HG03064 (cell line): ENCODE measurements around the gene PPP1R12C.

ENCODE experiments used
- ATAC-seq: cut with Tn5 transposase; IDR thresholded peaks from one replicate; pipeline ENCODE4 v1.9.1; 2021; ENCODE audit warnings: low read depth; ENCODE audit not compliant: unreplicated experiment

The PPP1R12C gene

DNA sequence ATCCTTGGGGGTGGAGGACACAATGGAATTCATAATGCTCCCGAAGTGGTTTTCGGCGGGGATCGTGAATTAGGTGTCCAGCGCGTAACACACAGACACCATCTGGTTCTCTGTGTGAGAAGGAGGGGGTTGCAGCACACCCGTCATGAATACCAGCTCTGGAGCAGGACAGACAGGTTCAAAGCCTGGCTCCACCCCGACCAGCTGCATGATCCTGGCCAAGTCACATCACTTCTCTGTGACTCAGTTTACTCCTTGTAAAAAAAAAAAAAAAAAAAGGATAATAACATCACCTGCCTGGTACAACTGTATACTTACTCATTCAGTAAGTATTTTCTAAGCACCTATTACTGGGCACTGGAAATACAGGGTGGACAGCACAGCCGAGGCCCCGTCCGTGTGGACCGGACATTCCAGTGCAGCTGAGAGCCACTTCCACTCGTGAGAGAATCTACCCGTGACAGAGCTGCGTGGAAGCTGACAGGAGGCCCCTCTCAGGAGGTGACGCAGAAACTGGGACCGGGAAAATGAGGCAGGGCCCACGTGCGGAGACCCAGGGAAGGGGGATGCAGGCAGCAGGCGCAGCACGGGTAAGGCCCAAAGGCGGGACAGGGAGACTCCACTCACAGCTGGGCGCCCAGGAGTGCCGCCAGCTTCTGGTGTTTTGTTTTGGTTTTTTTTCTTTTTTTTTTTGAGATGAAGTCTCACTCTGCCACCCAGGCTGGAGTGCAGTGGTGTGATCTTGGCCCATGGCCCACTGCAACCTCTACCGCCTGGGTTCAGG lies 66.5 kb downstream of the PPP1R12C start:
- ATAC-seq, result no peak

GRCh38 chr19:55048446-55048845 lies 69.0 kb downstream of the PPP1R12C start:
- ATAC-seq, result no peak

GRCh38 chr19:55047951-55048350 lies 69.5 kb downstream of the PPP1R12C start:
- ATAC-seq, result no peak

GRCh38 chr19:55046975-55047622 lies 70.3 kb downstream of the PPP1R12C start:
- ATAC-seq, result no peak

GRCh38 chr19:55044771-55045716 lies 72.4 kb downstream of the PPP1R12C start:
- ATAC-seq, result no peak

GRCh38 chr19:55044286-55044685 lies 73.2 kb downstream of the PPP1R12C start:
- no peak for ATAC-seq

- no peak for ATAC-seq
Observed at GRCh38 chr19:55042688-55043087, 74.7 kb downstream of the PPP1R12C start.

- no peak for ATAC-seq
Observed at GRCh38 chr19:55042344-55042678, 75.1 kb downstream of the PPP1R12C start.

- no peak for ATAC-seq
Observed at GRCh38 chr19:55041627-55042343, 75.7 kb downstream of the PPP1R12C start.

DNA sequence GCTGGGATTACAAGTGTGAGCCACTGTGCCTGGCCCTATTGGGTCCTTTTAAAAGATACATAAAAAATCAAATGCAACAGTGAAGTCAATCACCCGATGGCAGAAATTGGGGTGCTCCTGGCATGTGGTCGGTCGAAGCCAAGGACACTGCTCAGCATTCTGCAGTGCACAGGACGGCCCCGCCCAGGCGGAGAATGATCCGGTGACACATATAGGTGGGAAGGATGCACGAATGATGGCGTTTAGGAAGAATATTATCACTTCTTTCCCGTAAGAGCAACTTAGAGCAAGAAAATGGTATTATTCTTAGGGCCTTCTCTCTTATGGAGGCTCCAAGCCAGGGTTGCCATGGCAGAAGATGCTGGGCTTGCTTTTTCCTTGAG lies 76.2 kb downstream of the PPP1R12C start:
- no peak for ATAC-seq
